ENCODE data around the gene NBEA. TPM values are rescaled to one million over a fixed set of nuclear protein-coding genes. Genes with fewer than 3 reads are reported as not detected.
"Not testable (repeated sequence)": the region's sequence is repeated elsewhere in the genome, so short reads cannot be mapped to it uniquely, and the experiment has no call there.

NBEA gene
- polyA plus RNA-seq, 3 donors from 2014 or later: 0.07 to 0.41 (median 0.31) TPM

- no peak overlapping the region for H3K27ac Mint-ChIP-seq
- no peak overlapping the region for H3K4me3 Mint-ChIP-seq
- H3K27me3 Mint-ChIP-seq (ENCODE audit: low read depth in 3 of 3): peaks cover 0 to 2% (median 2%) of the 10 kb centered on the region in 3 donors
- H3K9me3 Mint-ChIP-seq: peaks cover 0 to 19% (median 6%) of the 10 kb centered on the region in 6 donors
- H3K4me1 Mint-ChIP-seq: peaks cover 0 to 7% of the 10 kb centered on the region in 2 donors
- no peaks in the 10 kb centered on the region for H3K36me3 Mint-ChIP-seq
- no peak for DNase-seq
Measured at GRCh38 chr13:34935841-34936240, 6.2 kb upstream of the NBEA start.

DNA sequence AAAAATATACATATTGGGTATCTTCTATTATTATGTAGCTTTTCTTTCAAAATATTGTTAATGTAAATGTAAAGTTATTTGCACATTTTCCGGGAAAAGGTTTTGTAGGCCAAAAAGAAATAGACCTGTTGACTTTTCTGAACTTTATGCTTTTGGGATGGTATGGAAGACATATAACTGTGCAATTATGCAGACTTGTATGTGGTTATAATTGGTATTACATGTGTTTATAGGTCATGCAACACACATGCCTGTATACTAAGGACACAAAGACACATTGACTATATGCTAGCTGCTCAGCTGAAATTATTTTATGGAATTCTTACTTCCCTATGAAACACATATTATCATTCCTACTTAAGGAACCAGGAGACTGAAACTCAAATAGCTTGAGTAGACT is 2.3 kb upstream of the NBEA start:
- Mint-ChIP-seq H3K27ac (no peak overlapping the region), H3K36me3 (no peaks in the 10 kb centered on the region), H3K4me3 (no peak overlapping the region), H3K27me3 (ENCODE audit: low read depth in 3 of 3) (peaks cover 2 to 12% (median 7%) of the 10 kb centered on the region in 3 donors), H3K4me1 (peaks cover 18 to 27% of the 10 kb centered on the region in 2 donors), H3K9me3 (peaks cover 0 to 19% (median 8%) of the 10 kb centered on the region in 6 donors)
- no peak for DNase-seq

- no peak overlapping the region for H3K27ac Mint-ChIP-seq
- peaks cover 7 to 12% (median 8%) of the 10 kb centered on the region in 3 donors for H3K27me3 Mint-ChIP-seq (ENCODE audit: low read depth in 3 of 3)
- H3K36me3 Mint-ChIP-seq: no peaks in the 10 kb centered on the region
- peaks cover 18 to 27% of the 10 kb centered on the region in 2 donors for H3K4me1 Mint-ChIP-seq
- peak overlapping the region; percentile 1 to 87 (median 78) for H3K4me3 Mint-ChIP-seq
- H3K9me3 Mint-ChIP-seq: peaks cover 0 to 16% (median 4%) of the 10 kb centered on the region in 6 donors
- no peak for DNase-seq
Measured at GRCh38 chr13:34941436-34941834, 635 bp upstream of the NBEA start.

DNA sequence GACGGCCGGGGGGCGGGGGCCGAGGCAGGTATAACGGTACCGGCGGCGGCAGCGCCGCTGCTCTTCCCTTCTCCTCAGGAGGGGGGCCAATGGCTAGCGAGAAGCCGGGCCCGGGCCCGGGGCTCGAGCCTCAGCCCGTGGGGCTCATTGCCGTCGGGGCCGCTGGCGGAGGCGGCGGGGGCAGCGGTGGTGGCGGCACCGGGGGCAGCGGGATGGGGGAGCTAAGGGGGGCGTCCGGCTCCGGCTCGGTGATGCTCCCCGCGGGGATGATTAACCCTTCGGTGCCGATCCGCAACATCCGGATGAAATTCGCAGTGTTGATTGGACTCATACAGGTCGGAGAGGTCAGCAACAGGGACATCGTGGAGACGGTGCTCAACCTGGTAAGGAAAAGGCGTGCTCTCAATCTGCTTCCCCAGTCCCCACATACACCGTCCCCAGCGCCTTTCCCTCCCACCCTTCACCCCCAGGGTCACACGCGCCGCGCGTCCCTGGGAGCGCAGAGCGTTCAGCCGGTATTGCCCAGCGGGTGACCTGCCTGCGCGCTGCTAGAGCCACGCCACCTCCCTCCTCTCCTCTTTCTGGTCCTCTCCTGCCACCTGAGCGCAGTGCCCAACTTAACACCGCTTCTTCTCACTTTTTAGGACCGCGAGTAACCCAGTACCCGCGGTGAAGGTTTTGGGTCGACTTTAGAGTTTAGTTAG is 814 bp downstream of the NBEA start:
- Mint-ChIP-seq H3K27ac (peak overlapping the region in 2 of 6 donors; percentile 36 to 40), H3K27me3 (ENCODE audit: low read depth in 3 of 3) (peaks cover 7 to 12% (median 8%) of the 10 kb centered on the region in 3 donors)

DNA sequence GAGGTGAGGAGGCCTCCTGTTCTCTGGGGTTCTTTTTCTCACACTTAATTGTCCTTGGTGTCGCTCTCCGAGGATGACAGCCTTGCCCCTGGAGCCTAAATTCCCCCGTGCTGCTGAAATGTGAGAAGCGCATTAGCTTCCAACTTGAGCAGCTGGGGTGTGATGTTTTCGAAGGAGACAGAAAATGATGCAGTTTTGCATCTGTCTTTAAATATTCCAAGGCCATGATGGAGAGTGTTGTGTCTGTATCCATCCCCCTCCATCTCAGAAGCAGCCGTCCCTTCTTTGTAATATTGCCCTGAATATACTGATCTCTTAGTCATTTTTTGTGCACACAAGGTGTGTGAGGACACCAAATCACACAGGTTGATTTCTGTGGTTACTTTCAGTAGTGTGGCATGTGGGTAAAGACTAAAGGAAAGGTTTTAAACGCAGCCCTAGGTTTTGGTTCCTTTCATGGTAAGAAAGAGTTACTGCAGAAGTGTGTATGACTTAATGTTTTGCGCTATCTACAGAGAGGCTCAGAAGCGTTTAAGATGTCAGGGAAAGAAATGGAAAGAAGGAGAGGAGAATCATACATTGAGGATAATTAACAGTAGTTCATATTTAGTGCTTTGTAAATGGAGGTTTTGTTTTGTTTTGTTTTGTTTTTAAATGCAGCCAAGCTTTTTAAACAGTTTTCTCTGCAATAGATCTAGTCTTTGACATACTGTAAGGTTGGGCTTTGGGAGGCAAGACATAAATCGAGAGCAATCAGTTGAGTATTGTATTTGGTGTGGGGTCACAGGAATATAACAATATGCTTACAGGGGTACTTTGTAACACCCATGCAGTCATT is 1.6 kb downstream of the NBEA start:
- Mint-ChIP-seq H3K4me3 (peak overlapping the region; percentile 68 to 80 (median 74)), H3K4me1 (peaks cover 18 to 27% of the 10 kb centered on the region in 2 donors), H3K27ac (peak overlapping the region in 1 of 6 donors; percentile 36), H3K27me3 (ENCODE audit: low read depth in 3 of 3) (peaks cover 7 to 12% (median 8%) of the 10 kb centered on the region in 3 donors), H3K36me3 (no peaks in the 10 kb centered on the region), H3K9me3 (peaks cover 0 to 11% (median 4%) of the 10 kb centered on the region in 6 donors)
- no peak for DNase-seq

More for the DNA sequence above, 814 bp downstream of the NBEA start:
- peaks cover 18 to 27% of the 10 kb centered on the region in 2 donors for H3K4me1 Mint-ChIP-seq
- H3K9me3 Mint-ChIP-seq: peaks cover 0 to 11% (median 4%) of the 10 kb centered on the region in 6 donors
- DNase-seq: no peak
- H3K4me3 Mint-ChIP-seq: peak overlapping the region; percentile 68 to 80 (median 74)
- H3K36me3 Mint-ChIP-seq: no peaks in the 10 kb centered on the region

DNA sequence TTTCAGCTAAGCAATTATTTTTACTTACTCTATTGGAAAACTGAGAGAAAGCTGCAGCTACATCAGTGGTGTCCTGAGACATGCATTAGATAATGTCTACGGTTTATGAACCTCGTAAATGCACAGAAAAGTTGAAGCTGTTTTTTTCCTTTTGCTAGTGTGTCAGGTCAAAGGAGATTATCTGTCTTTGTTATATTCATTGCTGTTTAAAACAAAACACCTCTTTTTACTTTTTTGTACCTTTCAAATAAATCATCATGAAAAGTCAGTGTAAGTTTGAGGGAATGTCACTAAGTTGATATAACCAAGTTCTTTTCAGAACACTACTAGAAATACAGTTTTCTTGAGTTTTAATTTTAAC is 2.2 kb downstream of the NBEA start:
- DNase-seq: no peak
- Mint-ChIP-seq H3K9me3 (peaks cover 0 to 11% (median 3%) of the 10 kb centered on the region in 6 donors), H3K4me3 (peak overlapping the region in 1 of 5 donors; percentile 75), H3K36me3 (no peaks in the 10 kb centered on the region), H3K27me3 (ENCODE audit: low read depth in 3 of 3) (peaks cover 7 to 12% (median 8%) of the 10 kb centered on the region in 3 donors), H3K27ac (no peak overlapping the region), H3K4me1 (peaks cover 18 to 27% of the 10 kb centered on the region in 2 donors)

DNA sequence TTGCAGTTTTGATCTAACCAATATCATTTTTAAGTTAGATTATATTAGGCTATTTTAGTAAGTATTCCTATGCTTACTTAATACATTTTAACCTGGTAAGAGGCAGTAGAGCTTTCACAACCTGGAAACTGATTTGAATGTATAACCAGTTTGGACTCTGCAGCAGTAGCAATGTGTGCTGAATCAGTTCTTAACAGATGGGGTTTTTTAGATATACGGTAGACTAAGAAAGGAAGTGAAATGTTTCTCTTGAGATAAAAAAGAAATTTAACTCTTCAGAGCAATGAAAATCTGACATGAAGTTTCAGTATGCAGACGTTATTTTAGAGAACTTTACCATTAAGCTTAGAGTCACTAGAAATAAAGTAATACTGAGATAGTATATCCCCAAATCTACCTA is 2.7 kb downstream of the NBEA start:
- no peak for DNase-seq
- no peak overlapping the region for H3K4me3 Mint-ChIP-seq
- peaks cover 18 to 27% of the 10 kb centered on the region in 2 donors for H3K4me1 Mint-ChIP-seq
- no peak overlapping the region for H3K27ac Mint-ChIP-seq
- no peaks in the 10 kb centered on the region for H3K36me3 Mint-ChIP-seq
- H3K9me3 Mint-ChIP-seq: peaks cover 0 to 11% (median 3%) of the 10 kb centered on the region in 6 donors
- peaks cover 7 to 12% (median 8%) of the 10 kb centered on the region in 3 donors for H3K27me3 Mint-ChIP-seq (ENCODE audit: low read depth in 3 of 3)

DNA sequence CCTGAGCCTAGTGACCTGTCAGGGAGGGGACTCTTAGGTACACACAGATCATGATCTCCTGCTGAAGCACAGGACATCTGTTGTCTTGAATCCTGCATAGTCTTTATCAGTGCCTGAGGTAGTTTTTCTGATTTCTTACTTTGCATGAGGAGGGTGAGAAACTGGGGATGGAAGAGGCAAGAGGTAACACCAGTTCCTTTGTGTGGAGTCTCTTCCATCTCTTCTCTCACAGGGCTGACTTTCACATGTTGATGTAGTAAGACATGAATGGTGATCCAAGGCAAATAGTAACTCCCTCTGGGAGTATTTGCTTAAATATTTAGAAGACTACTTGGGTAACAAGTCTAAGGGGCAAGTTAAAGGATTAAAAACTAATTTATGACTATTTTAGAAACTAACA is 9.5 kb downstream of the NBEA start:
- no peaks in the 10 kb centered on the region for H3K4me1 Mint-ChIP-seq
- H3K36me3 Mint-ChIP-seq: no peaks in the 10 kb centered on the region
- no peak overlapping the region for H3K27ac Mint-ChIP-seq
- peaks cover 0 to 5% (median 1%) of the 10 kb centered on the region in 6 donors for H3K9me3 Mint-ChIP-seq
- DNase-seq: no peak
- no peaks in the 10 kb centered on the region for H3K27me3 Mint-ChIP-seq (ENCODE audit: low read depth in 3 of 3)
- no peak overlapping the region for H3K4me3 Mint-ChIP-seq

- Mint-ChIP-seq H3K27ac (no peak overlapping the region), H3K9me3 (peaks cover 0 to 8% (median 2%) of the 10 kb centered on the region in 6 donors), H3K4me3 (no peak overlapping the region), H3K36me3 (no peaks in the 10 kb centered on the region), H3K4me1 (no peaks in the 10 kb centered on the region), H3K27me3 (ENCODE audit: low read depth in 3 of 3) (no peaks in the 10 kb centered on the region)
- no peak for DNase-seq
Measured at GRCh38 chr13:34959489-34959888, 17.4 kb downstream of the NBEA start.

DNA sequence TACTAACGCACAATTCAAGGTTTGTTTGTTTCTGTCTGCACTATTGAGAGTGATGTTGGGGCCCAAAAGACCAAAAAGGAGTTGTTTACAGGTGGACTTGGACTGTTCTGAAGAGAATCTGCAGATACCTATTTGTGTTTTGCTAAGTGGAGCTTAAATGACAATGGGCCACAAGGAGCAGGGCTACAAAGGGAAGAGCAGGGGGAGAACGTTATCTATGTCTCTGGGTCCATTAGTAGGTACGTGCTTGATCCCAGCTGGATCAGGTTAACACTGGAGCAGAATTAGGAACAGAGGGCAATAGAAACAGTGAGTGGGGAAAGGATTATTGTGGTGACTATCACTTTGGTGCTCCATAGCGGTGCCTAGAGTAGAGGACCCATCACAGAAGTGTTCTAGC is 22.5 kb downstream of the NBEA start:
- Mint-ChIP-seq H3K9me3 (peaks cover 0 to 6% (median 2%) of the 10 kb centered on the region in 6 donors), H3K4me1 (no peaks in the 10 kb centered on the region), H3K27ac (no peak overlapping the region), H3K27me3 (ENCODE audit: low read depth in 3 of 3) (peaks cover 0 to 2% (median 1%) of the 10 kb centered on the region in 3 donors), H3K4me3 (no peak overlapping the region), H3K36me3 (no peaks in the 10 kb centered on the region)
- no peak for DNase-seq

GRCh38 chr13:34967851-34968562 is 25.9 kb downstream of the NBEA start:
- Mint-ChIP-seq H3K27me3 (ENCODE audit: low read depth in 3 of 3) (peaks cover 0 to 2% (median 1%) of the 10 kb centered on the region in 3 donors), H3K4me3 (no peak overlapping the region), H3K36me3 (no peaks in the 10 kb centered on the region), H3K27ac (no peak overlapping the region), H3K4me1 (no peaks in the 10 kb centered on the region), H3K9me3 (peaks cover 6 to 35% (median 22%) of the 10 kb centered on the region in 6 donors)
- no peak for DNase-seq

DNA sequence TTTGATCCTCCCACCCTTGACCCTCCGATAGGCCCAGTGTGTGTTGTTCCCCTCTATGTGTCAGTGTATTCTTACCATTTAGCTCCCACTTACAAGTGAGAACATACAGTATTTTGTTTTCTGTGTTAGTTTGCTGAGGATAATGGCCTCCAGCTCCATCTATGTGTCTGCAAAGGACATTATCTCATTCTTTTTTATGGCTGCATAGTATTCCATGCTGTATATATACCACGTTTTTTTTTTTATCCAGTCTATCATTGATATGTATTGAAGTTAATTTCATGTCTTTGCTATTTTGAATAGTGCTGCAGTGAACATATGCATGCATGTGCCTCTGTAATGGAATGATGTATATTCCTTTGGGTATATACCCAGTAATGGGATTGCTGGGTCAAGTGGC is 27.5 kb downstream of the NBEA start:
- H3K27me3 Mint-ChIP-seq (ENCODE audit: low read depth in 3 of 3); H3K36me3 Mint-ChIP-seq; H3K4me3 Mint-ChIP-seq; H3K4me1 Mint-ChIP-seq; H3K27ac Mint-ChIP-seq; DNase-seq: not testable (repeated sequence)
- peaks cover 6 to 42% (median 28%) of the 10 kb centered on the region in 6 donors for H3K9me3 Mint-ChIP-seq

DNA sequence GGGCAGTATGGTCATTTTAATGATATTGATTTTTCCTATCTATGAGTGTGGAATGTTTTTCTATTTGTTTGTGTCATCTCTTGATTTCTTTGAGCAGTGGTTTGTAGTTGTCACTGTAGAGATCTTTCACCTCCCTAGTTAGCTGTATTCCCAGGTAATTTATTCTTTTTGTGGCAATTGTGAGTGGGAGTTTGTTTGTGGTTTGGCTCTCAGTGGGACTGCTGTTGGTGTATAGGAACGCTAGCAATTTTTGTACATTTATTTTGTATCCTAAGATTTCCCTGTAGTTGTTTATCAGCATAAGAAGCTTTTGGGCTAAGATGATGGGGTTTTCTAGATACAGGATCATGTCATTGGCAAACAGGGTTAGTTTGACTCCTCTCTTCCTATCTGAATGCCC is 28.9 kb downstream of the NBEA start:
- H3K9me3 Mint-ChIP-seq: peaks cover 6 to 53% (median 32%) of the 10 kb centered on the region in 6 donors
- H3K36me3 Mint-ChIP-seq: peaks cover 0 to 4% (median 0%) of the 10 kb centered on the region in 3 donors
- H3K27me3 Mint-ChIP-seq (ENCODE audit: low read depth in 3 of 3): peaks cover 0 to 2% (median 1%) of the 10 kb centered on the region in 3 donors
- no peaks in the 10 kb centered on the region for H3K4me1 Mint-ChIP-seq
- H3K27ac Mint-ChIP-seq: no peak overlapping the region
- H3K4me3 Mint-ChIP-seq: no peak overlapping the region
- no peak for DNase-seq
